Limb (tissue), 2 donors: Measurements from ENCODE around the gene TSHZ2.
"Not testable (repeated sequence)": the region's sequence is repeated elsewhere in the genome, so short reads cannot be mapped to it uniquely, and the experiment has no call there.

Experiments
- DNase-seq, 2 donors: peaks; one replicate each; pipeline ENCODE4 v3.0.0-alpha.2; 2016; ENCODE audit errors: extremely low spot score in 2 of 2

Gene TSHZ2

GRCh38 chr20:52963131-52963530, 9.0 kb upstream of the TSHZ2 start:
- no peak for DNase-seq

DNA sequence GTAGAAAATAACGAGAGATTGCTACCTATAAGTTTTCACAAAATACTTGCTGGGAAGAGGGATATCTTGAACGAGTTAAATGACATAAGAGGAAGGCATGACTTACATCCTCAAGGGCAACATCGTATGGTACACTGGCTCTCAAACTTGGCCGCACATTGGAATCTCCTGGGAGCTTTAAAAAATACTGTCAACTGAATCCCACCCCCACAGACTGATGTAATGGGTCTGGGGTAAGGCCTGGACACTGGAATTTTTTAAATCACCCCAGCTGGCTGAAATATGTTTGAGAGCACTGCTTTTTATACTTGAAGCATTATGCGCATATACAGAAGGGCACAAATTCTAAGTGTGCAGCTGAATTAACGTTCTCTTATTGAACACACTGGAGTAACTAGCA, 8.0 kb upstream of the TSHZ2 start:
- no peak for DNase-seq

- no peak for DNase-seq
Observed at GRCh38 chr20:52965380-52965779, 6.8 kb upstream of the TSHZ2 start.

DNA sequence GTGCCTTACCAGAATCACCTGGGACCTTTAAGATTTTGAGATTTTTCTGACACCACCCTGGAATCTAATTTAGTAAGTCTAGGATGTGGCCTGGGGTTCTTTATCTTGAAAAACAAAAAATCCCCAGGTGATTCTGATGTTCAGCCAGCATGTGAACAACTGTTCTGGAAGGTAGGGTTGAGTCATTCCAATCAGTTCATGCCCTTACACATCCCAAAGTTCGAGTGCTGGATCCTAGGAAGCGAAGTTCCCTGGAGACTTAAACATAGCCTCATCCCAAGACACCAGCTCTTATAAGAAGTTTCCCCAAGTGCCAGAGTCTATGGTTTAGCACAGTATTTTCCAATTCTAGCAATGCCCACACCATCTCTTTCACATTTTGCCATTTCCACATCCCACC, 6.3 kb upstream of the TSHZ2 start:
- DNase-seq, result no peak

DNA sequence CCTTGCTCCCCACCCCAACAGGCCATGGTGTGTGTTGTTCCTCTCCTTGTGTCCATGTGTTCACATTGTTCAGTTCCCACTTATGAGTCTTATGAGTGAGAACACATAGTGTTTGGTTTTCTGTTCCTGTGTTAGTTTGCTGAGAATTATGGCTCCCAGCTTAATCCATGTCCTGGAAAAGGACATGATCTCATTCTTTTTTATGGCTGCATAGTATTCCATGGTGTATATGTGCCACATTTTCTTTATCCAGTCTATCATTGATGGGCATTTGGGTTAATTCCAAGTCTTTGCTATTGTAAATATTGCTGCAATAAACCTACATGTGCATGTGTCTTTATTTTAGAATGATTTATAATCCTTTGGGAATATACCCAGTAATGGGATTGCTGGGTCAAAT, 5.6 kb upstream of the TSHZ2 start:
- not testable (repeated sequence) for DNase-seq

- DNase-seq, result no peak
Observed at GRCh38 chr20:52971498-52972189, 514 bp upstream of the TSHZ2 start.

GRCh38 chr20:52972965-52973819, 1.0 kb downstream of the TSHZ2 start:
- DNase-seq, result peak in 1 of 2 donors; percentile 67

DNA sequence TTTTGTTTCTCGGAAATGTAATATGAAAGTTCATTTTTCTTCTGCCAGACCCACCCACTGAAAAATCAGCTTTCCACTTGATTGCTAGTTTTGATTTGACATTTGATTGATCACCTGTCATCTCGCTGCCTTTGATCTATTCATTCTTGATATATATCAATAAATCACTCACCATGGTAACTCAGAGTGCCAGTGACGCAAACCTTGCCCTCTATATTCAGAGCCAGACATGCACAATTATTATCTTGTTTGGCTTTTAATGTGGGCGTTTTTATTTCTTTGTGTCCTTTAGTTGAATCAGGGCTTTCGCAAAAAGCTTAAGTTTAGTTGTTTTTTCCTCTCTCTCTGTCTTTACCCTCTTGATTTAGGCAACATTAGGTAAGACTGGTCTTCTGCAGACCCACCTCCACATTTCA, 2.0 kb downstream of the TSHZ2 start:
- peak in 1 of 2 donors; percentile 21 for DNase-seq

- no peak for DNase-seq
Observed at GRCh38 chr20:52975029-52975732, 3.0 kb downstream of the TSHZ2 start.

- no peak for DNase-seq
Observed at GRCh38 chr20:52975803-52976531, 3.8 kb downstream of the TSHZ2 start.

DNA sequence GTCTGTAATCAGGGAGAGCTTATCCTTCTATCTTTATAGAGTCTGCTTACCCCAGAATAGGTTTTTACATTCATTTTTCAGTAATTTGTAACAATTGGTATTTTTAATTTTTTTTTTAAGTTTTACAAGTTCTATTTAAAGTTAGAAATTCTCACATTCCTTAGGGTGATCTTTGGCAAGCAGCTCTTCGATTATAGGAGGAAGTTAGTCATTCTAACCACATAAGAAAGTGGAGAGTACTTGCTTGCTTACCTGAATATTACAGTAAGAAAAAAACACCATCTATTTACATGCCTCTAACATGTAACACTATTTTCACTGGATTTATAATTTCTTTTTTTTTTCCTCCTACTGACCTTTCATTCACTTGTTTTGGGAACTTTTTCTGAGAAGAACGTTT, 6.7 kb downstream of the TSHZ2 start:
- no peak for DNase-seq

- DNase-seq, result no peak
Observed at GRCh38 chr20:52981051-52981450, 8.9 kb downstream of the TSHZ2 start.

DNA sequence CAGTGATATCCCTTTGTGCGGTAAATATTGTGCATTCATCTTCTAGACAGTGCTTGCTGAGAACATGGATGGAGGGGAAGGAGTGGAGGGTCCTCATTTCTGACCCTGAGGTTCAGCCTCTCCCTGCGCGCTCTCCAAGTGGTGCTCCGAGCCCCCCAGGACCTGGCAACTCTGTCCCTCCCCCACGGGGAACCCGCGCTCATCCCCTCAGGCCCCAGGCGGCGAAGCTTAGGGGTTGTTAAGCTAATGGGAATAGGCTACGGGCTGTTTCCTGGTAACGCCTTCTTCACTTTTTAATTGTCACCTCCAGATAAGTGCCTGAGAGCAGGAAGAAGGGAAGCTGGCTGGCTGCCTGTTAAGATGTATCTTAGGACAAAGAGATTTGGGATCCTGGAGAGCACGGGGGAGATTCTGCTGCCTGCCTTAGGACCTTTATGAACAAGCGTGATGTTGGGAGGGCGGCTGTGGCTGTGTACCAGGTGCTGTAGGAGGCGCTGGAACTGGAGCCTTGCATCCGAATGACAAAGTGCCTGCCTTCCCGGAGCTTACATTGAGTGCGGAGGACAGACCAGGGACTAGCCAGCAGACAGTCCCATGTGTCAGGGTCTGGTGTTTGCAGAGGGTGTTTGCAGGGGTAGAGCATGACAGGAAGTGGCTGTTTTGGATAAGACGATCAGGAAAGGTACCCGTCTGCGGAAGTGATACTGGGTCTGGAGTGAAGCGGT, 11.7 kb downstream of the TSHZ2 start:
- no peak for DNase-seq

GRCh38 chr20:52984451-52984810, 12.3 kb downstream of the TSHZ2 start:
- DNase-seq, result no peak

DNA sequence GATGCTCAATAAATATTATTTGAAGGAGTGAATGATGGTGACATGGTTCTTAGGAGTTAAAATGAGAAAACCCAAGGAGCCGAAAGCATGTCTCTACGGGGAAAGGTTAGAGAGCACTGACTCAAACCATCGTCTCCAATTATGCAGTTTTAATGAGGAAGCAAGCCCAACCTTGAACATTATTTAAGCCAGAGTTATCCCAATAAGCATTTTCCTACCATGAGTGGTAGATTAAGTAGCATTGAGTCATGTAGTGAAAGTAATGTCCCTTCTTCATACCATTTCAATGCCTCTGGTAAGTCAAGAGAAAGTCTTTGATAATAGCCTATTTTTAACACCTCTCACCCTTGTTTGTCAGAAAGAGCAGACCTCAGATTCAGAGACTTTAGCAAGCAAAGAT, 13.5 kb downstream of the TSHZ2 start:
- DNase-seq, result no peak

- no peak for DNase-seq
Observed at GRCh38 chr20:52987295-52987694, 15.1 kb downstream of the TSHZ2 start.

- DNase-seq, result no peak
Observed at GRCh38 chr20:52991830-52992229, 19.7 kb downstream of the TSHZ2 start.

DNA sequence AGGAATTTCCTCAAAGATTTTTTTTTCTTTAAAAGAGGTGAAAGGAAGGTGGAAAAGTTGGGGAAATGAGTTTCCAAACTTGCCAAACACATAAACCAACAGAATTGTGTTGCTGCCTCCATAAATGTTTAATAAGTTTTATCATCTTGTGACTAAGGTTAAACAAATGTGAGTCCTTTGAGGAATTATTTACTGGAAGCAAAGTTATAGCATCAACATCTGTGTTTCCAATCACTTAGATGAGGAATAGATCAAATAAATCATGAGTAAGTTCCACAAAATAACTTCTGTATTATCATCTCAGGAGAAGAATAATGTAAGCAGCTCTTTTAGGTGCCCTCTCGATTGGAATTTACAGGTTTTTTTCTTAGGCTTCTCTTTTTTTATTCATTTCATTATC, 20.5 kb downstream of the TSHZ2 start:
- no peak for DNase-seq

DNA sequence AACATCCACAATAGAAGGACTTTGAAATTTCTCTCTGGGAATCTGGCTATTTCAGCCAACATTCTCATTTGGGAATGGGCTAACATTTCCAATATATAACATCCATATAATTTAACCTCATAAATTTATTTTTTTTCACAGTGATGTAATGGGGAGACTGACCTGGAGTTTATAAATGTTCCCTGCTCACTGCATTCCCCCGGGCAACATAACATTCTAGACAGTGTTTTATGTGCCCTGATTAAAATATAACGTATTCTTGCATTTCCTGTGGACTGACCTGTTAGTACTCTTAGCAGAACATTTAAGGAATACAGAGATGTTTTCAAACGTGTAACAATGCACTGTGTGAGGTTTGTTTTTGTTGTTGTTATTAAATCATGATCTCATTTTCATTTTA, 20.9 kb downstream of the TSHZ2 start:
- DNase-seq, result peak in 1 of 2 donors; percentile 73

DNA sequence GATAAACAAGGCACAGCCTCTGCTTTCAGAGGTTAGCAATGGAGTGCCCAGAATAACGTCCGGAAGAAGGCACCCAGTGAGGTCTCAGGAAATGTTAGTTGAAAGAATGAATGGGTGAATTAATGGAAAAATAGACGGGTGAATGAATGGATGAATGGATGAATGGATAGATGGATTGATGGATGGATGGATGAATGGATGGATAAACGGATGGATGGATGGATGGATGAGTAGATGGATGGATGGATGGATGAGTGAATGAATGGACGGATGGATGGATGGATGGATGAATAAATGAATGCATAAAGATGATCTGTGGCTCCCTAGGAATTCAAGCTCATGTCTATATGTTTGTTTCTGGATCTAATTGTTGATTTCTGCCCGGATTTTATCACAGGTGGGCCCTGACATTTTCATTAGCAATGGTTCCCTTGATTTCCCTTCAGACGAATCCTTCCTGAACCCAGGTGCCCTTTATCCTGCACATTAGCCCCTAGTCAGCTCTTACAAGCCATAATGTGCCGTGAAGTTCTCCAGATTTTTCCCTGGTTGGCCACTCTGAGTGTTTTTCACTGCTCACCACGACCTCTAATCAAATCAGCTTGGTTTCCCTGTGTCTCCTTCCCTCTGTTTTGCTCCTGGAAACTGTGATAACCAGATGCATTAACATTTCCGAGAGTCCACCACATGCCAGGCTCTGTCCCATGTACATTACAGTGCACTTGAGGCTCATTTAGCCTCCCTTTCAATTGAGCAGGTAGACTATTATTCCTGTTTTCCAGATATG, 22.2 kb downstream of the TSHZ2 start:
- no peak for DNase-seq
